ENCODE data around the gene CXCL8. TPM values are rescaled to one million over a fixed set of nuclear protein-coding genes. Genes with fewer than 3 reads are reported as not detected.

The CXCL8 gene
- total RNA-seq, 4 donors from 2014 or later: 0.62 to 1.9 (median 1.2) TPM; not detected in 1

GRCh38 chr4:73715659-73716058 lies 24.7 kb upstream of the CXCL8 start:
- Histone ChIP-seq H3K27me3 (no peaks in the 10 kb centered on the region), H3K27ac (no peak overlapping the region), H3K9me3 (no peaks in the 10 kb centered on the region), H3K4me3 (no peak overlapping the region), H3K36me3 (no peaks in the 10 kb centered on the region), H3K4me1 (no peaks in the 10 kb centered on the region)
- 90 to 100% methylated on average over 2 of the region's 2 CpGs for WGBS, 2 donors (ENCODE audit: low coverage in 1 of 2)
- no peak for ATAC-seq
- TF ChIP-seq CTCF (IDR thresholded peaks at IDR 0.05) (no peak), EP300 (IDR thresholded peaks at IDR 0.05) (no peak), POLR2AphosphoS5 (IDR thresholded peaks at IDR 0.05) (no peak), POLR2A (IDR thresholded peaks at IDR 0.05) (no peak)

GRCh38 chr4:73718375-73719373 lies 21.7 kb upstream of the CXCL8 start:
- H3K4me1 ChIP-seq: no peaks in the 10 kb centered on the region
- H3K27ac ChIP-seq: no peak overlapping the region
- H3K9me3 ChIP-seq: no peaks in the 10 kb centered on the region
- no peak overlapping the region for H3K4me3 ChIP-seq
- 92 to 93% methylated on average over 1 of the region's 1 CpG for WGBS, 2 donors (ENCODE audit: low coverage in 1 of 2)
- no peak for TF ChIP-seq POLR2AphosphoS5 (IDR thresholded peaks at IDR 0.05)
- TF ChIP-seq EP300 (IDR thresholded peaks at IDR 0.05): no peak
- TF ChIP-seq CTCF (IDR thresholded peaks at IDR 0.05): no peak
- TF ChIP-seq POLR2A (IDR thresholded peaks at IDR 0.05): no peak
- ATAC-seq: no peak
- H3K36me3 ChIP-seq: no peaks in the 10 kb centered on the region
- H3K27me3 ChIP-seq: no peaks in the 10 kb centered on the region

- WGBS, 2 donors (ENCODE audit: low coverage in 1 of 2): 57 to 86% methylated on average over 1 of the region's 1 CpG
- H3K9me3 ChIP-seq: no peaks in the 10 kb centered on the region
- H3K27ac ChIP-seq: no peak overlapping the region
- no peaks in the 10 kb centered on the region for H3K36me3 ChIP-seq
- TF ChIP-seq CTCF (IDR thresholded peaks at IDR 0.05) (no peak), POLR2AphosphoS5 (IDR thresholded peaks at IDR 0.05) (peak; percentile 17)
- H3K4me1 ChIP-seq: no peaks in the 10 kb centered on the region
- H3K4me3 ChIP-seq: no peak overlapping the region
- peak; percentile 50 for ATAC-seq
- no peaks in the 10 kb centered on the region for H3K27me3 ChIP-seq
Observed at GRCh38 chr4:73721435-73721834, 18.9 kb upstream of the CXCL8 start.

- 17 to 36% methylated on average over 1 of the region's 1 CpG for WGBS, 2 donors (ENCODE audit: low coverage in 1 of 2)
- no peak for ATAC-seq
- Histone ChIP-seq H3K27me3 (no peaks in the 10 kb centered on the region), H3K36me3 (no peaks in the 10 kb centered on the region), H3K4me3 (no peak overlapping the region), H3K9me3 (no peaks in the 10 kb centered on the region), H3K27ac (no peak overlapping the region), H3K4me1 (no peaks in the 10 kb centered on the region)
- TF ChIP-seq POLR2A (IDR thresholded peaks at IDR 0.05) (no peak), EP300 (IDR thresholded peaks at IDR 0.05) (no peak), POLR2AphosphoS5 (IDR thresholded peaks at IDR 0.05) (no peak), CTCF (IDR thresholded peaks at IDR 0.05) (no peak)
Observed at GRCh38 chr4:73721909-73722308, 18.5 kb upstream of the CXCL8 start.

- 76 to 90% methylated on average over 4 of the region's 4 CpGs for WGBS, 2 donors (ENCODE audit: low coverage in 1 of 2)
- no peak for TF ChIP-seq CTCF (IDR thresholded peaks at IDR 0.05)
- H3K4me1 ChIP-seq: no peaks in the 10 kb centered on the region
- no peak for ATAC-seq
- H3K9me3 ChIP-seq: no peaks in the 10 kb centered on the region
- H3K27me3 ChIP-seq: no peaks in the 10 kb centered on the region
- no peak overlapping the region for H3K27ac ChIP-seq
- no peaks in the 10 kb centered on the region for H3K36me3 ChIP-seq
- no peak overlapping the region for H3K4me3 ChIP-seq
Observed at GRCh38 chr4:73723023-73723422, 17.3 kb upstream of the CXCL8 start.

All from gastroesophageal sphincter (tissue), 4 donors.